ENCODE results near the gene FZD10. TPM values are rescaled to one million over a fixed set of nuclear protein-coding genes. Genes with fewer than 3 reads are reported as not detected.

Gene FZD10
- total RNA-seq, 1 experiment from 2014 or later: not detected

DNA sequence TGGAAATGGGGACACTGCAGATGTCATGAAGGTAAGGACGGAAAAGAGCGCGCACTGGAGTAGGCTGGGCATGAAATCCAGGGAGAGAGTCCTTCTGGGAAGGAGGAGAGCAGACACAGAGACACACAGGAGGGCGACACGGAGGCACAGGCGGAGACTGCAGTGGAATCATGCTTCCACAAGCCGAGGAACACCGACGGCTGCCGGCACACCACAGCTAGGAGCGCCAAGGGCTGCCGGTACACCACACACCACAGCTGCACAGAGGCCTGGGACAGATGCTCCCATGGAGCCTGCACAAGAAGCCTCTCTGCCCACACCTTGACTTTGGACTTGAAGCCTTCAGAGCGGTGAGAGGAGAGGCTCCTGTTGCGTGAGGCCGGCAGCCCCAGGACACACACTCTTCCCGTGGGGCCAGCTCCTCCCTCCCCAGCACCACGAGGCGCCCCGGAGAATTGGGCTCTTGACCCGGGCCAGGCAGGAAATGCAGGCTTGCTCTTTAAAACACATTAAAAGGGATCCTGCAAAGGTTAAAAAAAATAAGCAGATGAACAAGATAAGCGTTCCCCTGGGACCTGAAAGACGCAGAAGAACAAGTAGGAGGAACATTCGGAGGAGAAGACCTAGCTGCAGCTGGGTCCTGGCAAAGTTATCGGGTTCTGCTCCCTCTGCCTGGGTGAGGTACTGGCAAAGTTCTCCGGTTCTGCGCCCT, 28.3 kb upstream of the FZD10 start:
- ChIA-PET POLR2A (no interaction called here), RAD21 (ENCODE audit: low non-redundant PET in 1 of 2, low total read pairs in 2 of 2, uncharacterized antibody in 2 of 2, unreplicated experiment in 2 of 2) (no interaction called here), CTCF (no interaction called here)
- H3K9me3 ChIP-seq (ENCODE audit: control insufficient read depth in 1 of 2, insufficient read depth in 1 of 2, low read depth in 1 of 2, low read length in 2 of 2): peaks cover 0 to 20% of the 10 kb centered on the region in 2 experiments; a peak in 2 of 4 replicates
- H3K9me2 ChIP-seq (ENCODE audit: insufficient read depth): no peaks in the 10 kb centered on the region
- no peaks in the 10 kb centered on the region for H3K27me3 ChIP-seq (ENCODE audit: insufficient read depth, low read length)
- no peaks in the 10 kb centered on the region for H4K20me1 ChIP-seq (ENCODE audit: insufficient read depth)
- no peak for TF ChIP-seq SRF (IDR thresholded peaks at IDR 0.05; ENCODE audit: low read depth)
- TF ChIP-seq EGR1 (IDR thresholded peaks at IDR 0.05; ENCODE audit: low read depth): no peak
- TF ChIP-seq, protein P1, sequence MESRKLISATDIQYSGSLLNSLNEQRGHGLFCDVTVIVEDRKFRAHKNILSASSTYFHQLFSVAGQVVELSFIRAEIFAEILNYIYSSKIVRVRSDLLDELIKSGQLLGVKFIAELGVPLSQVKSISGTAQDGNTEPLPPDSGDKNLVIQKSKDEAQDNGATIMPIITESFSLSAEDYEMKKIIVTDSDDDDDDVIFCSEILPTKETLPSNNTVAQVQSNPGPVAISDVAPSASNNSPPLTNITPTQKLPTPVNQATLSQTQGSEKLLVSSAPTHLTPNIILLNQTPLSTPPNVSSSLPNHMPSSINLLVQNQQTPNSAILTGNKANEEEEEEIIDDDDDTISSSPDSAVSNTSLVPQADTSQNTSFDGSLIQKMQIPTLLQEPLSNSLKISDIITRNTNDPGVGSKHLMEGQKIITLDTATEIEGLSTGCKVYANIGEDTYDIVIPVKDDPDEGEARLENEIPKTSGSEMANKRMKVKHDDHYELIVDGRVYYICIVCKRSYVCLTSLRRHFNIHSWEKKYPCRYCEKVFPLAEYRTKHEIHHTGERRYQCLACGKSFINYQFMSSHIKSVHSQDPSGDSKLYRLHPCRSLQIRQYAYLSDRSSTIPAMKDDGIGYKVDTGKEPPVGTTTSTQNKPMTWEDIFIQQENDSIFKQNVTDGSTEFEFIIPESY (IDR thresholded peaks at IDR 0.05; ENCODE audit: extremely low read depth, insufficient replicate concordance, low read length): no peak
- TF ChIP-seq, protein P2, sequence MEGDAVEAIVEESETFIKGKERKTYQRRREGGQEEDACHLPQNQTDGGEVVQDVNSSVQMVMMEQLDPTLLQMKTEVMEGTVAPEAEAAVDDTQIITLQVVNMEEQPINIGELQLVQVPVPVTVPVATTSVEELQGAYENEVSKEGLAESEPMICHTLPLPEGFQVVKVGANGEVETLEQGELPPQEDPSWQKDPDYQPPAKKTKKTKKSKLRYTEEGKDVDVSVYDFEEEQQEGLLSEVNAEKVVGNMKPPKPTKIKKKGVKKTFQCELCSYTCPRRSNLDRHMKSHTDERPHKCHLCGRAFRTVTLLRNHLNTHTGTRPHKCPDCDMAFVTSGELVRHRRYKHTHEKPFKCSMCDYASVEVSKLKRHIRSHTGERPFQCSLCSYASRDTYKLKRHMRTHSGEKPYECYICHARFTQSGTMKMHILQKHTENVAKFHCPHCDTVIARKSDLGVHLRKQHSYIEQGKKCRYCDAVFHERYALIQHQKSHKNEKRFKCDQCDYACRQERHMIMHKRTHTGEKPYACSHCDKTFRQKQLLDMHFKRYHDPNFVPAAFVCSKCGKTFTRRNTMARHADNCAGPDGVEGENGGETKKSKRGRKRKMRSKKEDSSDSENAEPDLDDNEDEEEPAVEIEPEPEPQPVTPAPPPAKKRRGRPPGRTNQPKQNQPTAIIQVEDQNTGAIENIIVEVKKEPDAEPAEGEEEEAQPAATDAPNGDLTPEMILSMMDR (IDR thresholded peaks at IDR 0.05 in 2 of 3, conservative IDR thresholded peaks at IDR 0.05 in 1 of 3; ENCODE audit: borderline replicate concordance in 1 of 3, insufficient read depth in 1 of 3, low read depth in 2 of 3, low read length in 2 of 3): no peak
- TF ChIP-seq POLR2A (IDR thresholded peaks at IDR 0.05; ENCODE audit: borderline replicate concordance, extremely low read depth, insufficient read depth, insufficient read length): no peak
- TF ChIP-seq, protein P3, sequence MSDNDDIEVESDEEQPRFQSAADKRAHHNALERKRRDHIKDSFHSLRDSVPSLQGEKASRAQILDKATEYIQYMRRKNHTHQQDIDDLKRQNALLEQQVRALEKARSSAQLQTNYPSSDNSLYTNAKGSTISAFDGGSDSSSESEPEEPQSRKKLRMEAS (IDR thresholded peaks at IDR 0.05): no peak
- TF ChIP-seq, protein P4, sequence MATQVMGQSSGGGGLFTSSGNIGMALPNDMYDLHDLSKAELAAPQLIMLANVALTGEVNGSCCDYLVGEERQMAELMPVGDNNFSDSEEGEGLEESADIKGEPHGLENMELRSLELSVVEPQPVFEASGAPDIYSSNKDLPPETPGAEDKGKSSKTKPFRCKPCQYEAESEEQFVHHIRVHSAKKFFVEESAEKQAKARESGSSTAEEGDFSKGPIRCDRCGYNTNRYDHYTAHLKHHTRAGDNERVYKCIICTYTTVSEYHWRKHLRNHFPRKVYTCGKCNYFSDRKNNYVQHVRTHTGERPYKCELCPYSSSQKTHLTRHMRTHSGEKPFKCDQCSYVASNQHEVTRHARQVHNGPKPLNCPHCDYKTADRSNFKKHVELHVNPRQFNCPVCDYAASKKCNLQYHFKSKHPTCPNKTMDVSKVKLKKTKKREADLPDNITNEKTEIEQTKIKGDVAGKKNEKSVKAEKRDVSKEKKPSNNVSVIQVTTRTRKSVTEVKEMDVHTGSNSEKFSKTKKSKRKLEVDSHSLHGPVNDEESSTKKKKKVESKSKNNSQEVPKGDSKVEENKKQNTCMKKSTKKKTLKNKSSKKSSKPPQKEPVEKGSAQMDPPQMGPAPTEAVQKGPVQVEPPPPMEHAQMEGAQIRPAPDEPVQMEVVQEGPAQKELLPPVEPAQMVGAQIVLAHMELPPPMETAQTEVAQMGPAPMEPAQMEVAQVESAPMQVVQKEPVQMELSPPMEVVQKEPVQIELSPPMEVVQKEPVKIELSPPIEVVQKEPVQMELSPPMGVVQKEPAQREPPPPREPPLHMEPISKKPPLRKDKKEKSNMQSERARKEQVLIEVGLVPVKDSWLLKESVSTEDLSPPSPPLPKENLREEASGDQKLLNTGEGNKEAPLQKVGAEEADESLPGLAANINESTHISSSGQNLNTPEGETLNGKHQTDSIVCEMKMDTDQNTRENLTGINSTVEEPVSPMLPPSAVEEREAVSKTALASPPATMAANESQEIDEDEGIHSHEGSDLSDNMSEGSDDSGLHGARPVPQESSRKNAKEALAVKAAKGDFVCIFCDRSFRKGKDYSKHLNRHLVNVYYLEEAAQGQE (IDR thresholded peaks at IDR 0.05; ENCODE audit: low read depth): no peak
- TF ChIP-seq, protein P5, sequence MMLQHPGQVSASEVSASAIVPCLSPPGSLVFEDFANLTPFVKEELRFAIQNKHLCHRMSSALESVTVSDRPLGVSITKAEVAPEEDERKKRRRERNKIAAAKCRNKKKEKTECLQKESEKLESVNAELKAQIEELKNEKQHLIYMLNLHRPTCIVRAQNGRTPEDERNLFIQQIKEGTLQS (IDR thresholded peaks at IDR 0.05): no peak
- no peak for TF ChIP-seq POLR2AphosphoS5 (IDR thresholded peaks at IDR 0.05; ENCODE audit: low read depth, low read length)
- TF ChIP-seq FOSL1 (IDR thresholded peaks at IDR 0.05; ENCODE audit: low read depth): no peak
- TF ChIP-seq SP1 (IDR thresholded peaks at IDR 0.05; ENCODE audit: low read depth): no peak
- TF ChIP-seq CEBPB (IDR thresholded peaks at IDR 0.05; ENCODE audit: low read depth): no peak
- TF ChIP-seq EZH2 (IDR thresholded peaks at IDR 0.05): no peak
- no peak for TF ChIP-seq ELF1 (IDR thresholded peaks at IDR 0.05; ENCODE audit: borderline replicate concordance, low read depth)
- no peak for TF ChIP-seq TCF7L2 (IDR thresholded peaks at IDR 0.05; ENCODE audit: borderline replicate concordance, extremely low read depth, insufficient read depth, insufficient read length)
- no peak for TF ChIP-seq EZH2phosphoT487 (IDR thresholded peaks at IDR 0.05; ENCODE audit: borderline replicate concordance)
- TF ChIP-seq JUND (IDR thresholded peaks at IDR 0.05): no peak
- TF ChIP-seq SIN3A (IDR thresholded peaks at IDR 0.05; ENCODE audit: low read depth): no peak
- no peak overlapping the region for H3K4me3 ChIP-seq (replicated peaks in 1 of 2; ENCODE audit: low read depth in 1 of 2, low read length in 2 of 2)
- ATAC-seq (no peak), DNase-seq (ENCODE audit: low read depth, low spot score) (no peak)
- no peak overlapping the region for H3K4me2 ChIP-seq (ENCODE audit: low read length)
- H3K36me3 ChIP-seq (ENCODE audit: control insufficient read depth in 1 of 2, insufficient read depth in 2 of 2, low read length in 2 of 2): no peaks in the 10 kb centered on the region
- intact Hi-C loops (cut with micrococcal nuclease): no loop called here
- no peak overlapping the region for H3K9ac ChIP-seq (ENCODE audit: low read length)
- no peaks in the 10 kb centered on the region for H3K79me2 ChIP-seq (ENCODE audit: insufficient read depth, low read length)
- no peaks in the 10 kb centered on the region for H3K4me1 ChIP-seq (ENCODE audit: control insufficient read depth in 1 of 2, insufficient read depth in 2 of 2, low read length in 2 of 2)
- H2AFZ ChIP-seq (ENCODE audit: low read depth, low read length, poor library complexity, severe bottlenecking): no peak overlapping the region
- H3K27ac ChIP-seq (ENCODE audit: low read depth, low read length): no peak overlapping the region
- BruUV-seq (replicated peaks): no TSS peak

All from HCT116 (cell line).